Jurkat, Clone E6-1 (cell line): ENCODE data around the gene GATA5.

Experiments
- DNase-seq: peaks from one replicate; pipeline ENCODE4 v3.0.0-alpha.2; 2011; ENCODE audit warnings: low read depth, low spot score
- H3K4me3 ChIP-seq: 2 replicates; pipeline ENCODE4 v1.5.1; 2011; ENCODE audit warnings: mild to moderate bottlenecking, low read length, control low read depth, moderate library complexity

The GATA5 gene

DNA sequence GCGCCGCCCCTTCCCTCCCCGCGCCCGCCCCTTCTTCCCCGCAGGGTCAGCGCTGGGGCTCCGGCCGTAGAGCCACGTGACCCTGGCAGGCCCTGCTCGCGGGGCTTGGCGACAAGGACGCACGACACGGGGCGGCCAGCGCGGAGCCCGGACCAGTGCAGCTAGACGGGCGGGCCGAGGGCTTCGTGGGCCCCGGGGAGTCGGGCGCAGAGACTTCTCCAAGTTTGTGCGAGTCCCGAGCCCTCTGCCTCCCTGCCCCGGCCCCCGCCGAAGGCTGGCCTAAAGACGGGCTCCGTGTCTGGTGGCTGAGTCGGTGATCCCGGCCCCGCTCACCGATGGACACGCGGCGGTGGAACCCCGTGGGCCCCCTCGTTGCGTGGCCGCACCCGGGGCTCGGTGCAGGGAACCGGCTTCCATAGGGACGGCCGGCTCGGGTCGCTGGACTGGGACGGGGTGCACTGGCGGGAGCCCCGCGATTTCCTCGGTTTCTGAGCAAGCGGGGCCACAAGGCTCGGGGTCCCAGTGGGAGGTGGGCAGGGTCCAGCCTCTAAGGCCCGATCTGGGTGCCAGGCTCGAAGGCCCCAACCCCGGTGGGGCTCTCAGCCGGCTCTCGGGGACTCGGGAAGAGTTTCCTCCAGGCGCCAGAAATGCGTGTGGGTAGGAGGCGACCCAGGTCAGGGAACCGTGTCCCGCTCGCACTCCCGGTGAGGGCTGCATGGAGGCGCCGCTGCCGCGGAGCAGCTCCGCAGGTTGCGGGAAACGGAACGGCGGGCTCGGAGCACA, 452 bp upstream of the GATA5 start:
- H3K4me3 ChIP-seq, result no peak overlapping the region
- DNase-seq, result no peak

DNA sequence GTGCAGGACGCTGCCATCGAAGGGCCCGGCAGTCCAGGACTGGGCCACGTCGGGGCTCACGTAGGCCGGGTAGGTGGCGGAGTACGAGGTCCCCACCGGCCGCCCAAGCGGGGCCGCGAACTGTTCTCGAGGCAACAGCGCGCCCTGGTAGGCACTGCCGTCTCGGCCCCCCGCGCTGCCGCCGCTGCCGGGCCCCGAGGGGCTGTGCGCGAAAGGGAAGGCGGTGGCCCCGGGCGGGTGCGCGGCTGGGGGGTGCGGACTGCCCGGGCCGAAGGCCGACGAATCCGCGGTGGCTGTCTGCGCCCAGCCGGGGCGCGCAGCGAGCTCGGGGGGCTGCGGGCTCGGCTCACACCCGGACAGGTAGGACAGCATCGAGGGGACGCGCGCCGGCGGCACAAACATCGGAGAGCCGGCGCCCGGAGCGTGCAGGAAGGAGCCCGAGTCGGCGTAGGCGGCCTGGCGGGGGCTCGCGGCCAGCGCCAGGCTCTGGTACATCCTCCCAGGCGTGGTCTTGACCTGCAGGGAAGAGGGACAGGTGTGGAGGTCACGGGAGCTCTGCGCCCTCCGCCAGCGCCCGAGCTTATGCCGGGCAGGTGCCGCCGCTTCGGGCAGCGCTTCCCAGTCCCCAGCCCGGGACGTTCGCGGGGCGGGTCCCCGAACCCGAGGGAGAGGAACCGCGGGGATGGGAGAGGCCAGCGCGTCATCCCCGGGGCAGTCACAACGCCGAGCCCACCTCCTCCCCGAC, 596 bp downstream of the GATA5 start:
- H3K4me3 ChIP-seq, result no peak overlapping the region
- no peak for DNase-seq

DNA sequence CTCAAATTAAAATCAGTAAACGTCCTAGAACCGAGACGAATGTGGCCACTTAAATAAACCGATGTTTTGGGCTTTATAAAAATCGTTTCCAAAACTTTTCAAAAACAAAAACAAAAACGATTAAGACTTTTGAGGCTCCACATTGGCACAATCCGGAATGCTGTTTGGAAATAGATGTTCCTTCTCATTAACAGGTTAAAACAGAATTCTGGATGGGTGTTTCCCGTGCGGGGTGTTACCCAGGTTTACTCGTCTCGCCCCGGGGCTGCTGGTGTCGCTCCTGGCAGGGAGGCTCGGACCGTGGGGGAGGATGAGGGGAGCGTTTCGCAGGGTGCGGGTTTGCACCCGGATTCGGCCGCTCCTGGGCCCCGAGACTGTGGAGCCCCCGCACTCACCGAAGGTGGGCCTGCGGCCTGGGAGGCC, 1.2 kb downstream of the GATA5 start:
- no peak overlapping the region for H3K4me3 ChIP-seq
- DNase-seq, result no peak

DNA sequence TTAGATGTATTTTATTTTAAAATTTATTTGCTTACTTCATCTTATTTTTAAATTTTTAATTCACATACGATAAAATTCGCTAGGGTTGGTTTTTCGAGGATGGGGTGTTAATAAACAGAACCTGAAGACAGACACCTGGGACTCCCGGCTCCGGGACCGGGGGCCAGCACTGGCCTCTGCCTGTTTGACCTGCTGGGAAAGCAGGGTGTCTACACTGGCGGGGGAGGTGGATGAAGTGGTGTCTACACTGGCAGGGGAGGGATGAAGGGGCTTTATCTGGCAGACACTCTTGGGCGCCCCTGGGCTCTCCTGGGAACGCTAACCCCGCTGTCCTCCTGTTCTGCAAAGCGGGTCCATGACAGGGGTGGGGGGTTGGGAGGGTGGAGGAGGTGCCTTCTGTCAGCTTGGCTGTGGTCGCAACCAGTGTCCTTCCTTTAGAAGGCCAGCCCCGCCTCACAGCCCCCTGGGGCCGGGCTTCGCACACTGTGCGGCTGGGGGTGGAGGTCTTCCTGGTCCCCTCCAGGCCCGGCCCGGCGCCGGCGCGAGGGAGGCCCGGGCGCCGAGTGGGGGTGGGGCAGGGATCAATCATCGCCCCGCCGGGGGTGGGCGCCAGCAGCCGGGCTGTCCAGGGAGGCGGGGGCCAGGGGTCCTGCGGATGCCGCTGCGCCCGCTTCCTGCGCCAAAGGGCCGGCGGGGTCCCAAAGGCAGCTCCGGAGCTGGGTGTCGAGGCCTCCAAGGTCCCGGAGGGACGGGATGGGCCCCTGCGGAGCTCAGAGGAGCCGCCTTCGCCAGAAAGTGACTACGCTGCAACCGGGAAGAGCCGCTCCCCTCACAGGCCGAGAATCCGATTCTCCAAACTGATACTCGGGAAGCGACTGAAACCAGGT, 1.8 kb downstream of the GATA5 start:
- DNase-seq, result no peak
- no peak overlapping the region for H3K4me3 ChIP-seq

DNA sequence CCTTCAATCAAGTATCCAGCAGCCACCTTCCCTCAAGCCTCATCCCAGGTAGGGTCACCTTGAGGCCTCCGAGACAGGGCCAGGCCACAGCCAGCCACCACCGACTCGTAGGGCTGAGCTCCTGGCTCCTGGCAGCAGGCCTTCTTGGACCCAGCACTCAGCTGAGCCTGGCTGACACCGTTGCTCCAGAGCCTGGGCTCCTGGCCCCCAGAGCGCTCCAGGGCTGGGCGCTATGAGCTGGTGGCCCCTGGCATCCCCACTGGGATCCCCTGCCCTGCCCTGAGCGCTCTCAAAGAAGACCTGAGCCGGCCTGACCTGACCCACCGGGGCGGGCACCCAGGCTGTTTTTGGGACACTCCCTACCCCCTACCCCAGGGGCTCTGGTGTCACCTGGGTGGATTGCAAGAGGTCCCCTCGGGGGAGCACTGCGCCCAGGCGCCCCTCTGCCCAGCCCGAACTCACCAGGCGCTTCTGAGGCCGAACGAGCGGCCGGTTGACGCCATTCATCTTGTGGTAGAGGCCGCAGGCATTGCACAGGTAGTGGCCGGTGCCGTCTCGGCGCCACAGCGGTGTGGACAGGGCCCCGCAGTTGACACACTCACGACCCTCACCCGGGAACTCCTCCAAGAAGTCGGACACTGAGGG, 2.7 kb downstream of the GATA5 start:
- no peak overlapping the region for H3K4me3 ChIP-seq
- DNase-seq, result no peak

DNA sequence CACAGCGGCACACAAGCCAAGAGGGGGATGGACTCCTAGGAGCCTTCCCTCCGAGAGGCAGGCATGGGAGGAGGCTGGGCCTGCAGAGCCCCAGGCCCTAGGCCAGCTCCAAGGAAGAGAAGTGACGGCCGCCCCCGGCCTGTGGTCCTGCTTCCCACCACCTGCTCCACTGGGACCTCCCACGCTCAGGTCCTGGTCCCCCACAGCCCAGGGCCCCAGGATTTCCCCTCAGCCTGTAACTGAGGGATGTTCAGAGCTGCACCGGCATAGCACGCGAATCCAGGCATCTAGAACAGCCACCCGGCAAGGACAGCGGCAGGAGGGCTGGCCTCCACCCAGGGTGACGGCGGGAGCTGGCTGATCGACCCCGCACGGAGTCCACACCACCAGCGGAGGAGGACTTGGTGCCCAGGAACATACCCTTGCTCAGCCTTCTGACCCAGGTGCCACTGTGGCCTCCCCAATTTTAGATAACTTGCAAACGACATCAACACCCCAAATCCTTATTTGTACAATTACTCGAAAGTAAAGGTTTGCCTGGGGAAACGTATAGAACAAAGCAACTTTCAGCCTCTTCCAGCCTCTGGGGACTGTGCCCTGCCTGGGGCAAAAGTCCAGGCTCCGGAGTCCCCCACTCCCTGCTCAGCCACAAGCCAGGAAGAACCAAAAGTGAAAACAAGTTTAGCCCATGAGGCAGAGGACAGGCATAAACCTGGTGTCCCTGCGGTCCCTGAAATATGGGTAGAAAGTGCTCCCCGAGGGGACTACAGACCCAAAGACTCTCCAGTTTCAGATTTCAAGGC, 3.5 kb downstream of the GATA5 start:
- no peak for DNase-seq
- H3K4me3 ChIP-seq, result no peak overlapping the region

DNA sequence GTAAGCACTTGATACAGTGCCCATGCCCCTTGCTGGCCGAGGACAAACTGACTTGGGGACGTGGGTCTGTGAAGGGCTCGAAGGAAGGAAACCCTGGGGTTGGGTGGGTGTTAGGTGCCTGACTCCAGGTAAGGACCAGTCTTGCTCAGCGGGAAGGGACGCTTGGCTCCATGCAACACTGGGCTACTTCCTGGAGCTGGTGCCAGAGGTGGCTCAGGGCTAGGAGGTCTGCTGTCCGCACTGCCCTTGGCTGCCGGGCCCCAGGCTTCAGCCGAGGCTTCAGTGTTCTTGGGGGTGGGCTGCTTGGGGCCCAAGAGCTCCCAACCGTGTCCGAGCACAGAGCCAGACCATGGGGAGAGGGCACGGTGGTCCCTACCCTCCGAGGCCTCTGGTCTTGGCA, 5.3 kb downstream of the GATA5 start:
- H3K4me3 ChIP-seq, result no peak overlapping the region
- DNase-seq, result no peak

DNA sequence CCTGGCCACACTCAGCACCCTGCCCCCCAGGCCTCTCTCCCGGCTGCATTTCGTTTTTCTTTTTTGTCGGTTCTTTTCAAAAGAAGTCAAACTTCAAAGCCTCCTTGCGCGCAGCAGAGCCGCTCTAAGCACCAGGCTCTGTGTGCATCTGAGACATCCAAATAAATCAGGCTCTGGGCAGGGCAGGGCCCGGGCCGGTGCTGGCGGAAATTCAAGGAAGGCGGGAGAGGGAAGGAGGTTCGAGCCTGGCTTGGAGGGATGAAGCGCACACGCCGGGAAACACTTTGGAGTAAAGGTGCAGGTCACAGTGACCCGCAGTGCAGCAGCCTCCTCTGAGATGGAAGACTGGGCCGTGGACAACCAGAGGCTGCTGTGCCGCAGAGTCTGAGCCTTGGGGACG, 5.8 kb downstream of the GATA5 start:
- H3K4me3 ChIP-seq, result no peak overlapping the region
- DNase-seq, result no peak

DNA sequence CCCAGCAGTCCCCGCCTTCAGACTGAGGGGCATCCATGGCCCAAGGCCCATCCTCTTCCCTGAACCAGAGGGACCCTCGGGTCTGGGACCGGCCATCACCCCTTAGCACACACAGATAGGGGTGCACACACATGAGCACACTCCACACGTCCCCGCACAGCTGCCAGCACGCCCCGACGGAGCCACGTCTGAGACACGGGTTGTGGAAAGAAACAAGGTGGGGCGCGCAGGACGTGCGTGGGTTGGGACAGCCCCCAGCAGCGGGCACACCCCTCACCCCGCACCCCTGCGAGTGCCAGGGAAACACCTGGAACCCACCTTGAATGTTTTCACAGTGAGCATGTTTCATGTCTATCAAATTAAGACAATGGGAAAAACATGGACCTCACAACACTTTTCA, 6.4 kb downstream of the GATA5 start:
- DNase-seq, result no peak
- no peak overlapping the region for H3K4me3 ChIP-seq

DNA sequence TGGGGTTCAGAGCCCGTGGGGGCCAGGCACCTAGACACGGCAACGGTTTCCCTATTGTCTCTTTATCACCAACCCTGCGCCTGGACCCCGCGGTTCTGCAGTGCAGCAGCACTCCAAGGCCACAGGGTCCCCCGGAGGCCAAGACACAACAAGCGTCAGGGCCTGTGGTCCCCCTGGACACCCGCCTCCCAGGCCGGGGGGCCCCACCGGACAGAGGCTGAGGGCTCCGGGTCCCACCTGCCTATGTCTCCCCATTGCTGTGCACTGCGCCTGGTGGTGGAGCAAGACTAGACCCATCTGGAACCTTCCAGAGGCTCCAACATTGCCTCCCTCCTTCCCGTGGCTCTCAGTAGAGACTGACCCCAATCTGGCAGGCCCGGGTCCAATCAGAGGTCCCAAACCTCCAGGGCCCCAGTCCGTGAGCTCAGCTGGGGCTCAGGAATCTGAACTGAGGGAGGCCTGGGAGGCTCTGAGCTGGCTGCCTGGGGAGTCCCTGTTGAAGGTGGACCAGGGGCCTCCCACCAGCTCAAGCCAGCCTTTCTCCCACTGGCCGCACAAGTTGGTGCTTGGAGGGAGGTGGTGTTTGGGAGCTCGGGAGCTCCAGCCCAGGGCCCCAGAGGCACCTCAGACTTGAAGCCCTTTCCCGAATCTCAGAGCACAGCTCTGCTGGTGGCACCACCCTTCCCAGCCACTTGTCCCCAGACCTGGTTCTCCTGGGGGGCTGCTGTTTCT, 8.8 kb downstream of the GATA5 start:
- DNase-seq, result no peak
- H3K4me3 ChIP-seq, result no peak overlapping the region

DNA sequence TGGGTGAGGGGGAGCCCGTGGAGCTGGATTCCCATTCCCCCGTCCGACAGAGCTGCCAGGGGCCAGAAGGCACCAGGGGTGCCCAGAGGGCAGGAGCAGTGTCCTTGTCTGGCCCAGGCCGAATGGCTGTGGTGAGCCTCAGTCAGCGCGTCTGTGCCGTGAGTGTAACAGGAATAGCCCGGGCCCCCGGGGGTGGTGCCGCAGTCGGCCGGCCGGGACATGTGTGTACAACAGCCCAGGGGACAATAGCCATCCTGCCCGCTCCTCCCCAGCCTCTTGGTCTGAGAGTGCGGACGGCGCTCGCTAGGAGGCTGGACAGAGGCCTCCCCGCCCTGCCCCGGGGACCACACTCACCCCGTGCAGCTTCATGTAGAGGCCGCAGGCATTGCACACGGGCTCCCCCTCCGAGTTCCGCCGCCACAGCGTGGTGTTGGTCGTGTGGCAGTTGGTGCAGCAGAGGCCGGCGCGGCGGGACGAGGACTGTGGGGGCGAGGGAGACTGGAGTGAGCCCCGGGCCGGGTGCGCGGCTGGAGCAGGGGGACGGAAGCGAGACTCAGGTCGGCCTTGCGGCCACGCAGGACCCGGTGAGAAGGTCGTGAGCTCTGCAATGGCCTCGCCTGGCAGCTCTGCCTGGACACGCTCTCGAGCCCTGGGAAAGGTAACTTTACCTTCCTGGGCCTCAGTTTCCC, 9.6 kb downstream of the GATA5 start:
- no peak for DNase-seq
- no peak overlapping the region for H3K4me3 ChIP-seq

DNA sequence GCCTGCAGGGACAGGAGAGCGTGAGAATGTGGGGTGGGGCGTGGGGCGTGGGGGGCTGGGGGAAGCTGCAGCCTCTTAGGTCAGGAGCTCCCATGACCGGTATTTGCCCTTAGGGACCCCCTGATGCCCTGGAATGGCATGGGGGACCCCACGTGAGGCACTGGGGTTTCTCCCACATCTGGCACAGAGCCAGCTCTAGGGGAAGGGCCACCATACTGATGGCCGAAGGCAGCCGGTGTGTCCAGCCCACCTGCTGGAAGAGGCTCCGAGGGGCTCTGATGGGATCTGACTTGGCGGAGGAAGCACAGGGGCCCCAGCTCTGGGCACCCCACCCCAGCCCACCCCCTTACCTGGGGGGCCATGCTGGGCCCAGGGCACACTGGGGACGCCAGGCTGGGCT, 10.8 kb downstream of the GATA5 start:
- no peak for DNase-seq

DNA sequence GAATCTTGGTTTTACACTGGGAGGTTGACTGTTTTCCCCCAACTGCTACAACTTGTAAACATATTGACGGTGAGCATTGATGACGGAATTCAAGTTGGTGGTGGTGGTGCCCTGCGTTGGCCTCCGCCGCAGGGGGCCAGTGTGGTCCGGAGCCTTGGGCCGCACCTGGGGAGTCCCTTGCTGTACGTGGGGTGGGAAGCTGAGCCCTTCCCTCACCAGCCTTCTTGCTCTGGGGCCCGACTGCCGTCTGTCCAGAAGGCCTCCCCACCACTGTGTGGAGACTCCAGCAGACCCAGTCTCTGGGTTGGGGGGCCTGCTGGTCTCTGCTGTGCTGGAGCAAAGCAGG, 11.4 kb downstream of the GATA5 start:
- DNase-seq, result no peak
- H3K4me3 ChIP-seq, result no peak overlapping the region

More for the DNA sequence above, 10.8 kb downstream of the GATA5 start:
- no peak overlapping the region for H3K4me3 ChIP-seq

DNA sequence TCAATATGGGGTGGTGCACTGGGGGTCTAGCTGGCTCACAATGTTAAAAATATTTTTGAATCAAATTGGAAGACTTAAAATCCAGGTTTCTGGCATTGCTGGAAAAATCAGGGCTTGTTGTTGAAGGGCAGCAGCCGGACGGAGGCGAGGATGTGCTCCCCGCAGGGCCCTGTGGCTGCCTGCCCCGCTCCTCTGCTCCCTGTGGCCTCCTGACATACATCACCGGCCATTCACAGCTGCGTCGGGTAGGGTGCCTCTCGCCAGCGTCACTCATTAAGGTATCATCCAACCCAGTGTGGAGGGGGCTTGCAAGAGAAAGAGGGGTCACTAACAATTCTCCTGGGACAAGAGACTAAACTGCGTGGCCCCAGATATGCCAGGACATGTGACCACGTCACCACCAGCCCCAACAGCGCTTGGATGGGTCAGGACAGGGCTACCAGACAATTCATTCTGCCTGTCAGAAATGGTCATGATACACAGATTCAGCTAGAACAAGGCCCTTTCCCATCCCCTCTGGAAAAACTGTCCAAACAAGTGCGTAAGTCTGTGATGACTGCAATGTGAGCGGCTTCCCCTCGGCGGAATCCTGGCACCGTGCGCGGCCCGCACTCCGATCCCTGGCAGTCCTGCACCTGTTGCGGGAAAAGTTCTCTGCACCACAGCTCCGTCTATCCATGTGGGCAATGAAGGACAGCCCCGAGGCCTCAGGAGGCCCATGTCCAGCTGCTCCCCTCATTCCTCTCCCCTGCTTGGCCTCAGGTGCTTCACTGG, 12.0 kb downstream of the GATA5 start:
- DNase-seq, result no peak

DNA sequence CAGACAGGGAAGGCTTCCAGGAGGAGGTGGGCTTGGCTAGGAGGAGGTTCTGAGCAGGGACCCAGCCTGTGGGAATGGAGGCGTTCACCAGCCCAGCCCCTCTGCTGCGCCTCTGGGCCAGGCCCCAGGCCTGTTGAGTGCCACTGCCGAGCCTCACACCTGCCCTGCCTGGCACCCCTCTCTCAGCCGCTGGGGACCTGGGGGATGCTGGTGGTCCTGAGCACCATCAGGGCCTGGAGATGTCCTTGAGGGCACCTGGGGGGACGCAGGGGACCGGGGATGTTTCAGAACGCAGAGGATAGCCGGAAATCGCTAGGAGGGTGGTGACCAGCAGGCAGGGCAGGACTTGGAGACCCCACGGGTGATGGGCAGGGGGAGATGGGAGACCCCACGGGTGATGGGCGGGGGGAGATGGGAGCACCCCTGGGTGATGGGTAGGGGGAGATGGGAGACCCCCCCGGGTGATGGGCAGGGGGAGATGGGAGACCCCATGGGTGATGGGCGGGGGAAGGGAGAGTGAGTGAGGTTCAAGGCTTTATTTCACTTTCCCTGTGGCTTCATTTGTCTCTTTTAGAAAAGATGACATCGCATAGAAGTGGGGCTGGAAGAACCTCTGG, 12.7 kb downstream of the GATA5 start:
- H3K4me3 ChIP-seq, result no peak overlapping the region
- DNase-seq, result no peak

More for the DNA sequence above, 12.0 kb downstream of the GATA5 start:
- H3K4me3 ChIP-seq, result no peak overlapping the region

DNA sequence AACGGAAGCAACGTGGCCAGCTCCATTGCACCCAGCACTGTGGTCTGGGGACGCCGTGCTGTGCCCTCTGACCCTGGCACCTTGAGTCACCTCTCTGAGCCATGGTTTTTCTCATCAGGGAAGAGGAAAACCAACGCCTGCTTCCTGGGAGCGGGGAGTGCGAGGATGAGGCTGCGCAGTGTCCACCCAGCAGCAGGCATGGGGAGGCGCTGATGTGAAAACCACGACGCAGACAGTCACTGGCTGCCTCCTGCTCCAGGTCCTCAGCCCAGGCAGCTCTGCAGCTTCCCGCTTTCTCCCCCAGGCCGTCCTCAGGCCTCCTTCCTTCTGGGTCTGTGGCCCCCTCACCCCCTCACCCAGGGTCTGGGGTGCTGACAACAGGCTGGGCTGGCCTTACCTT, 14.0 kb downstream of the GATA5 start:
- no peak for DNase-seq
- no peak overlapping the region for H3K4me3 ChIP-seq
